AG09319 (cell line): ENCODE data around the gene ING2.

Source experiments
- DNase-seq: peaks from one replicate; pipeline ENCODE4 v3.0.0-alpha.2; 2010; ENCODE audit warnings: low read depth; ENCODE audit errors: extremely low read depth
- CTCF ChIP-seq: IDR thresholded peaks from 2 replicates; pipeline ENCODE4 v1.5.1; 2011; ENCODE audit warnings: low read depth, mild to moderate bottlenecking, inconsistent platforms, low read length, moderate library complexity

The ING2 gene

GRCh38 chr4:183541010-183541751, 36.3 kb downstream of the ING2 start:
- TF ChIP-seq CTCF, result no peak
- DNase-seq, result peak; percentile 23

- DNase-seq, result no peak
- no peak for TF ChIP-seq CTCF
These were observed 36.8 kb downstream of the ING2 start for GRCh38 chr4:183541752-183542040.

DNA sequence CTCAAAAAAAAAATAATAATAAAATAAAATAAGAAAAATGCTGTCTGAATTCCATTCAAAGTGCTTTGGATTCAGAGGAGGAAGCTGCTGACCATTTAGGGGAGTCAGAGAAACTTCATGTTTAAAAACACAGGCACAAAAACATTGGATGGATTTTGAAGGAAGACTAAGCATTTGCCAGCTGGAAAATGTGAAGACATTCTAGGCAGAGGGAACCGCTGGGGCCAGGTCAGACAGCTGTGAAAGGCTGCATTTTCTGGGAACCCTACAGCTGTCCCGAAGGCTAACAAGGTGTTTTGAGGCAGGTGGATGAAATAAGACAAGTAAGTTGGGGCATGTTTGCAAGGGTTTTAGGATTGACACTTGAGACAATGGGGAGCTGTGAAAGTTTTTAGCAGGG, 38.6 kb downstream of the ING2 start:
- no peak for DNase-seq
- TF ChIP-seq CTCF, result no peak

DNA sequence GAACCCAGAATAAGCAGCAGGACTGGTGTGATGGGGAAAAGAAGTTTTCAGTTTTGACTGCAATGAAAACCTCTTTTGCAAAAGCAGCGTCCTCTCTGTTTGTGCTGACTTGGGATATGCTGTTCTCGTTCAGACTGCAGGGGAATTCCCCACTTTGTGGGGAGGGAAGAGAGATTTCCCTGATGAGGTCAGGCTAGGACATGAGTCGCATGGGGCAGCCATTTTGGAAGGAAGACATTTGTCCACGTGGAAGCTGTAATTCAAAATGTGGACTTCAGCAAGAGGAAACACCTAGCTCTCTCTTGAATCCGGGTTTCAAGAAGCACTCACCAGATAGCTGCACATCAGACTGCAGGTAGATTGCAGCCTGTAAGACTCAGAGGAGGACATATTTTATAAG, 39.3 kb downstream of the ING2 start:
- DNase-seq, result no peak
- TF ChIP-seq CTCF, result no peak

- TF ChIP-seq CTCF, result no peak
- no peak for DNase-seq
These were observed 41.5 kb downstream of the ING2 start for GRCh38 chr4:183546376-183546775.

- no peak for DNase-seq
- TF ChIP-seq CTCF, result no peak
These were observed 43.4 kb downstream of the ING2 start for GRCh38 chr4:183548306-183548705.

- no peak for TF ChIP-seq CTCF
- no peak for DNase-seq
These were observed 45.7 kb downstream of the ING2 start for GRCh38 chr4:183550345-183551093.
